CD8-positive, alpha-beta memory T cell (primary cell): ENCODE measurements around the gene AFF4. TPM values are rescaled to one million over a fixed set of nuclear protein-coding genes. Genes with fewer than 3 reads are reported as not detected.
"Not testable (repeated sequence)": the region's sequence is repeated elsewhere in the genome, so short reads cannot be mapped to it uniquely, and the experiment has no call there.

Source experiments
- CTCF ChIA-PET: fragments of 350-600 bp; sonication (Branson Sonifier 250); formaldehyde crosslinking; loops from one replicate; lab custom pipeline; 2021; ENCODE audit warnings: antibody characterized with exemption; lab: Charles Lee
- POLR2A ChIA-PET: fragments of 350-600 bp; sonication (Branson Sonifier 250); formaldehyde crosslinking; loops from one replicate; lab custom pipeline; 2021; ENCODE audit warnings: antibody characterized with exemption; lab: Charles Lee
- DNase-seq, 5 donors: peaks; one replicate each; pipeline versions ENCODE4 v3.0.0 to v3.0.0-alpha.2; 2020 to 2022; ENCODE audit warnings: mixed read lengths in 1 of 5
- H3K27ac ChIP-seq: one replicate; pipeline ENCODE4 v1.7.0; 2013; ENCODE audit warnings: low read depth, mild to moderate bottlenecking, low read length, moderate library complexity
- H3K27me3 ChIP-seq: 2 replicates; pipeline ENCODE4 v1.7.0; 2013; ENCODE audit warnings: low read length, mild to moderate bottlenecking; ENCODE audit not compliant: insufficient read depth, poor library complexity, severe bottlenecking
- H3K36me3 ChIP-seq: 2 replicates; pipeline ENCODE4 v1.7.0; 2013; ENCODE audit warnings: mild to moderate bottlenecking, low read length, moderate library complexity; ENCODE audit not compliant: insufficient read depth
- H3K4me1 ChIP-seq: 2 replicates; pipeline ENCODE4 v1.7.0; 2013; ENCODE audit warnings: mild to moderate bottlenecking, low read length, moderate library complexity; ENCODE audit not compliant: insufficient read depth
- H3K4me3 ChIP-seq: 2 replicates; pipeline ENCODE4 v1.7.0; 2013; ENCODE audit warnings: mild to moderate bottlenecking, low read length
- H3K9me3 ChIP-seq: 2 replicates; pipeline ENCODE4 v1.7.0; 2013; ENCODE audit warnings: mild to moderate bottlenecking, low read length
- H3K27ac Mint-ChIP-seq, 8 donors: one replicate each; pipeline ENCODE4 v1.8.0; 2020 to 2021; ENCODE audit warnings: mixed read lengths in 8 of 8, mild to moderate bottlenecking in 6 of 8, inconsistent platforms in 3 of 8, moderate library complexity in 3 of 8
- H3K27me3 Mint-ChIP-seq, 2 donors: one replicate each; pipeline ENCODE4 v1.8.0; 2020 to 2021; ENCODE audit warnings: mixed read lengths in 2 of 2, mild to moderate bottlenecking in 1 of 2, moderate library complexity in 1 of 2
- H3K36me3 Mint-ChIP-seq, 3 donors: one replicate each; pipeline ENCODE4 v1.8.0; 2020 to 2021; ENCODE audit warnings: mixed read lengths in 3 of 3, inconsistent platforms in 1 of 3, mild to moderate bottlenecking in 1 of 3
- H3K4me1 Mint-ChIP-seq, 3 donors: one replicate each; pipeline ENCODE4 v1.8.0; 2020 to 2021; ENCODE audit warnings: mixed read lengths in 3 of 3, inconsistent platforms in 1 of 3, mild to moderate bottlenecking in 1 of 3
- H3K4me3 Mint-ChIP-seq, 7 donors: one replicate each; pipeline ENCODE4 v1.8.0; 2020 to 2021; ENCODE audit warnings: mixed read lengths in 7 of 7, mild to moderate bottlenecking in 6 of 7, moderate library complexity in 4 of 7, inconsistent platforms in 2 of 7
- H3K9me3 Mint-ChIP-seq, 5 donors: one replicate each; pipeline ENCODE4 v1.8.0; 2020 to 2022; ENCODE audit warnings: mixed read lengths in 5 of 5, mild to moderate bottlenecking in 3 of 5, moderate library complexity in 2 of 5, inconsistent platforms in 1 of 5
- polyA plus RNA-seq: library from polyadenylated mRNA; unstranded; fragments of 300-500 nt; fragmentation: Illumina TruSeq; gene quantifications from one replicate; pipeline ENCODE4 v1.2.3, GENCODE V29; 2021
- total RNA-seq, 2 experiments: library from RNA; stranded (reverse); gene quantifications; one replicate each; pipeline ENCODE4 v1.2.3, GENCODE V29; 2021

The AFF4 gene
- total RNA-seq (10 to 100 TPM; 26.3 to 28.8 TPM), polyA plus RNA-seq (17.5 TPM)

GRCh38 chr5:132963171-132964104 lies at the start of gene AFF4:
Gene AFF4 (minus strand): TSS chr5:132963634. CDS start chr5:132937189, 26,445 bp downstream.
- CTCF ChIA-PET: interaction anchor here (1.1 to 1.5 kb wide), 3 partner anchors 12 to 88 kb away, joined by 3 to 6 read pairs (median 3); partner anchors contain the start of gene HSPA4
- H3K36me3 Mint-ChIP-seq: peaks cover 0 to 22% (median 0%) of the 10 kb centered on the region in 3 donors
- peak; percentile 79 to 92 (median 88) for DNase-seq
- H3K27ac ChIP-seq: peak within 1 kb of the TSS; percentile 90
- no peaks in the 10 kb centered on the region for H3K27me3 Mint-ChIP-seq
- peak within 1 kb of the TSS; percentile 93 to 98 (median 95) for H3K4me3 Mint-ChIP-seq
- no peaks in the 10 kb centered on the region for H3K9me3 ChIP-seq
- H3K4me1 ChIP-seq: peaks cover 42% of the 10 kb centered on the region
- H3K27ac Mint-ChIP-seq: peak within 1 kb of the TSS; percentile 97 to 100 (median 98)
- no peaks in the 10 kb centered on the region for H3K36me3 ChIP-seq
- H3K4me3 ChIP-seq: peak within 1 kb of the TSS; percentile 85
- H3K27me3 ChIP-seq: no peaks in the 10 kb centered on the region
- H3K9me3 Mint-ChIP-seq: no peaks in the 10 kb centered on the region
- peaks cover 35 to 49% (median 48%) of the 10 kb centered on the region in 3 donors for H3K4me1 Mint-ChIP-seq
- POLR2A ChIA-PET: interaction anchor here (0.5 to 3.4 kb wide), 14 partner anchors 21 to 1795 kb away, joined by 3 to 50 read pairs (median 3); partner anchors contain the start of genes CCNI2, GDF9, HSPA4 and RAD50

- H3K4me3 Mint-ChIP-seq, H3K9me3 Mint-ChIP-seq, CTCF ChIA-PET, H3K9me3 ChIP-seq, H3K4me1 ChIP-seq, H3K27me3 ChIP-seq, DNase-seq, POLR2A ChIA-PET, H3K36me3 ChIP-seq, H3K27ac ChIP-seq, H3K4me1 Mint-ChIP-seq, H3K27me3 Mint-ChIP-seq, H3K4me3 ChIP-seq, H3K27ac Mint-ChIP-seq: not testable (repeated sequence)
- peaks cover 5 to 38% (median 8%) of the 10 kb centered on the region in 3 donors for H3K36me3 Mint-ChIP-seq
These were observed 45.0 kb upstream of the AFF4 start for GRCh38 chr5:133008455-133008854.

- Histone ChIP-seq H3K36me3 (no peaks in the 10 kb centered on the region), H3K9me3 (no peaks in the 10 kb centered on the region), H3K4me3 (no peak overlapping the region), H3K4me1 (no peaks in the 10 kb centered on the region), H3K27me3 (no peaks in the 10 kb centered on the region), H3K27ac (no peak overlapping the region)
- Mint-ChIP-seq H3K4me3 (no peak overlapping the region), H3K9me3 (no peaks in the 10 kb centered on the region), H3K27ac (no peak overlapping the region), H3K36me3 (peaks cover 8 to 43% (median 10%) of the 10 kb centered on the region in 3 donors), H3K27me3 (no peaks in the 10 kb centered on the region), H3K4me1 (peaks cover 0 to 2% (median 0%) of the 10 kb centered on the region in 3 donors)
- ChIA-PET CTCF (no interaction called here), POLR2A (interaction anchor here (0.5 kb wide), 1 partner anchor 47 kb away, joined by 4 read pairs; no protein-coding TSS in a partner anchor)
- DNase-seq: no peak
These were observed 43.2 kb upstream of the AFF4 start for GRCh38 chr5:133006653-133007052.

- peak overlapping the region in 2 of 8 donors; percentile 29 to 61 for H3K27ac Mint-ChIP-seq
- POLR2A ChIA-PET: no interaction called here
- H3K27me3 Mint-ChIP-seq: no peaks in the 10 kb centered on the region
- no peak overlapping the region for H3K4me3 ChIP-seq
- H3K4me1 Mint-ChIP-seq: peaks cover 0 to 2% (median 0%) of the 10 kb centered on the region in 3 donors
- H3K27ac ChIP-seq: no peak overlapping the region
- H3K36me3 ChIP-seq: no peaks in the 10 kb centered on the region
- H3K27me3 ChIP-seq: no peaks in the 10 kb centered on the region
- no peak for DNase-seq
- peaks cover 0 to 33% (median 13%) of the 10 kb centered on the region in 3 donors for H3K36me3 Mint-ChIP-seq
- CTCF ChIA-PET: no interaction called here
- H3K9me3 ChIP-seq: no peaks in the 10 kb centered on the region
- H3K4me1 ChIP-seq: no peaks in the 10 kb centered on the region
- no peak overlapping the region for H3K4me3 Mint-ChIP-seq
- no peaks in the 10 kb centered on the region for H3K9me3 Mint-ChIP-seq
These were observed 35.8 kb upstream of the AFF4 start for GRCh38 chr5:132999246-132999645.

- Histone ChIP-seq H3K36me3 (no peaks in the 10 kb centered on the region), H3K4me1 (no peaks in the 10 kb centered on the region), H3K27me3 (no peaks in the 10 kb centered on the region), H3K27ac (no peak overlapping the region), H3K9me3 (no peaks in the 10 kb centered on the region), H3K4me3 (no peak overlapping the region)
- Mint-ChIP-seq H3K4me1 (peaks cover 0 to 2% (median 0%) of the 10 kb centered on the region in 3 donors), H3K27me3 (no peaks in the 10 kb centered on the region), H3K27ac (peak overlapping the region in 3 of 8 donors; percentile 1 to 29 (median 12)), H3K4me3 (no peak overlapping the region), H3K9me3 (no peaks in the 10 kb centered on the region), H3K36me3 (peaks cover 0 to 31% (median 13%) of the 10 kb centered on the region in 3 donors)
- POLR2A ChIA-PET: no interaction called here
- CTCF ChIA-PET: no interaction called here
- DNase-seq: no peak
These were observed 35.1 kb upstream of the AFF4 start for GRCh38 chr5:132998556-132998955.

- Histone ChIP-seq H3K27ac (no peak overlapping the region), H3K36me3 (no peaks in the 10 kb centered on the region), H3K4me1 (no peaks in the 10 kb centered on the region), H3K9me3 (no peaks in the 10 kb centered on the region), H3K4me3 (no peak overlapping the region), H3K27me3 (no peaks in the 10 kb centered on the region)
- Mint-ChIP-seq H3K27ac (no peak overlapping the region), H3K9me3 (no peaks in the 10 kb centered on the region), H3K4me3 (no peak overlapping the region), H3K4me1 (peaks cover 0 to 2% (median 0%) of the 10 kb centered on the region in 3 donors), H3K36me3 (peaks cover 0 to 21% (median 8%) of the 10 kb centered on the region in 3 donors), H3K27me3 (no peaks in the 10 kb centered on the region)
- no peak for DNase-seq
- POLR2A ChIA-PET: no interaction called here
- CTCF ChIA-PET: no interaction called here
These were observed 32.9 kb upstream of the AFF4 start for GRCh38 chr5:132996307-132996706.

- no peak overlapping the region for H3K4me3 Mint-ChIP-seq
- H3K27me3 Mint-ChIP-seq: peaks cover 0 to 3% of the 10 kb centered on the region in 2 donors
- Histone ChIP-seq H3K27ac (no peak overlapping the region), H3K36me3 (no peaks in the 10 kb centered on the region), H3K27me3 (no peaks in the 10 kb centered on the region), H3K9me3 (no peaks in the 10 kb centered on the region), H3K4me3 (no peak overlapping the region), H3K4me1 (no peaks in the 10 kb centered on the region)
- H3K9me3 Mint-ChIP-seq: no peaks in the 10 kb centered on the region
- ChIA-PET CTCF (no interaction called here), POLR2A (no interaction called here)
- no peaks in the 10 kb centered on the region for H3K4me1 Mint-ChIP-seq
- H3K36me3 Mint-ChIP-seq: no peaks in the 10 kb centered on the region
- DNase-seq: no peak
- H3K27ac Mint-ChIP-seq: peak overlapping the region in 1 of 8 donors; percentile 82
These were observed 24.3 kb upstream of the AFF4 start for GRCh38 chr5:132987531-132988408.
